HepG2 (cell line): Measurements from ENCODE around the gene ZG16. TPM values are rescaled to one million over a fixed set of nuclear protein-coding genes. Genes with fewer than 3 reads are reported as not detected.
A peak's percentile ranks its signal among the peaks of the same experiment; 100 is the strongest.

ENCODE experiments used
- ASH2L ChIP-seq: fragments of 300-600, 200-600 bp; sonication (generic); IDR thresholded peaks from 2 replicates; pipeline ENCODE4 v1.7.0; 2017; ENCODE audit warnings: low read depth, mild to moderate bottlenecking, moderate library complexity, mixed read lengths, low read length; ENCODE audit not compliant: insufficient read length
- ATF6 ChIP-seq: sonication (generic); formaldehyde crosslinking; conservative IDR thresholded peaks from 2 replicates; pipeline ENCODE4 v1.4.0; 2020; ENCODE audit warnings: missing genetic modification reagents
- CENPBD1 ChIP-seq: sonication (generic); formaldehyde crosslinking; IDR thresholded peaks from 2 replicates; pipeline ENCODE4 v1.8.0; 2022; ENCODE audit warnings: missing genetic modification reagents, low read depth, mild to moderate bottlenecking, borderline replicate concordance
- CHCHD3 ChIP-seq: sonication (generic); formaldehyde crosslinking; IDR thresholded peaks from 2 replicates; pipeline ENCODE4 v1.8.0; 2022; ENCODE audit warnings: mild to moderate bottlenecking, missing genetic modification reagents, moderate library complexity
- DMTF1 ChIP-seq: sonication (generic); formaldehyde crosslinking; IDR thresholded peaks from 2 replicates; pipeline ENCODE4 v1.4.0; 2020; ENCODE audit warnings: mild to moderate bottlenecking, missing genetic modification reagents
- HOMEZ ChIP-seq: IDR thresholded peaks from 2 replicates; pipeline ENCODE4 v1.6.1; 2016; ENCODE audit warnings: low read depth
- KDM3A ChIP-seq: IDR thresholded peaks from 2 replicates; pipeline ENCODE4 v1.6.1; 2018; ENCODE audit warnings: low read depth, missing compliant biosample characterization
- PHF20 ChIP-seq: sonication (generic); formaldehyde crosslinking; IDR thresholded peaks from 2 replicates; pipeline ENCODE4 v1.5.0; 2020; ENCODE audit warnings: mild to moderate bottlenecking, missing genetic modification reagents
- PLSCR1 ChIP-seq: sonication (generic); formaldehyde crosslinking; IDR thresholded peaks from 2 replicates; pipeline ENCODE4 v1.5.0; 2020; ENCODE audit warnings: missing genetic modification reagents, mild to moderate bottlenecking, borderline replicate concordance
- ZNF274 ChIP-seq: sonication (generic); formaldehyde crosslinking; IDR thresholded peaks from 2 replicates; pipeline ENCODE4 v1.5.1; 2020; ENCODE audit warnings: mild to moderate bottlenecking, missing genetic modification reagents
- ZNF558 ChIP-seq: sonication (generic); formaldehyde crosslinking; IDR thresholded peaks from 2 replicates; pipeline ENCODE4 v1.9.0; 2022; ENCODE audit warnings: mild to moderate bottlenecking, missing genetic modification reagents, borderline replicate concordance
- ZNF839 ChIP-seq: sonication (generic); formaldehyde crosslinking; IDR thresholded peaks from 2 replicates; pipeline ENCODE4 v1.4.0; 2020; ENCODE audit warnings: missing genetic modification reagents, mild to moderate bottlenecking, borderline replicate concordance
- polyA plus RNA-seq, 8 experiments: library from polyadenylated mRNA; depleted of rRNA in 3 of 8; stranded (reverse) in 7 of 8; unstranded in 1 of 8; fragments of >200 nt; fragmentation: Illumina TruSeq in 4 of 8; extraction: Trizol in 4 of 8; gene quantifications; 2 replicates each; pipeline versions ENCODE4 v1.2.1 to v1.2.3, GENCODE V29; 2011 to 2016; ENCODE audit warnings: low read depth in 4 of 8, missing spikeins in 1 of 8, mixed read lengths in 1 of 8; ENCODE audit not compliant: insufficient read depth in 1 of 8
- total RNA-seq, 5 experiments: library from RNA; depleted of rRNA; stranded (reverse); fragments of >200 nt; fragmentation: Illumina TruSeq; extraction: Trizol; gene quantifications; 2 replicates each; pipeline ENCODE4 v1.2.3, GENCODE V29; 2016; ENCODE audit warnings: low read depth in 1 of 5

ZG16 gene
- total and polyA plus RNA-seq, 2 of the 13 experiments (the other 11 are each of a cell fraction or from before 2014, with no cell fraction given): 0.04 to 0.07 TPM

GRCh38 chr16:29765167-29766032, 12.7 kb upstream of the ZG16 start (continued):
- TF ChIP-seq HOMEZ (CRISPR knock-in tag) (peak; percentile 87), KDM3A (CRISPR knock-in tag) (peak; percentile 87; the same call in 1 of the 2 replicates), ATF6 (no peak), PLSCR1 (CRISPR knock-in tag) (no peak), ZNF274 (CRISPR knock-in tag) (peak; percentile 79), ZNF839 (CRISPR knock-in tag) (no peak), ZNF558 (no peak), DMTF1 (CRISPR knock-in tag) (no peak), CHCHD3 (CRISPR knock-in tag) (no peak), PHF20 (CRISPR knock-in tag) (peak; percentile 43; the same call in 1 of the 2 replicates), ASH2L (peak; percentile 69), CENPBD1 (CRISPR knock-in tag) (no peak)
